SK-N-MC (cell line): ENCODE measurements around the gene ADAMTSL1.

ENCODE experiments used
- EZH2 ChIP-seq: fragments of 200-600 bp; sonication (generic); IDR thresholded peaks from one replicate; pipeline ENCODE4 v1.6.1; 2017; ENCODE audit warnings: antibody characterized with exemption
- POLR2AphosphoS5 ChIP-seq: IDR thresholded peaks from 2 replicates; pipeline ENCODE4 v1.6.1; 2012; ENCODE audit warnings: mild to moderate bottlenecking, low read depth, low read length, borderline replicate concordance

GRCh38 chr9:18786911-18787650 lies 313.1 kb downstream of the ADAMTSL1 start:
- TF ChIP-seq EZH2 = no peak
- no peak for TF ChIP-seq POLR2AphosphoS5
